GM20000 (cell line): ENCODE measurements around the gene DAP3.
"Not testable (repeated sequence)": the region's sequence is repeated elsewhere in the genome, so short reads cannot be mapped to it uniquely, and the experiment has no call there.

Experiments used
- DNase-seq: peaks from one replicate; pipeline ENCODE4 v3.0.0; 2012; ENCODE audit warnings: low spot score
- TF ChIP-seq, protein P1 (sequence below): IDR thresholded peaks from 2 replicates; pipeline ENCODE4 v1.5.1; 2012; ENCODE audit warnings: mild to moderate bottlenecking, control low read depth; ENCODE audit errors: extremely low read depth, missing control alignments

Gene DAP3

GRCh38 chr1:155759966-155760630, 71.2 kb downstream of the DAP3 start:
- TF ChIP-seq, protein P1, sequence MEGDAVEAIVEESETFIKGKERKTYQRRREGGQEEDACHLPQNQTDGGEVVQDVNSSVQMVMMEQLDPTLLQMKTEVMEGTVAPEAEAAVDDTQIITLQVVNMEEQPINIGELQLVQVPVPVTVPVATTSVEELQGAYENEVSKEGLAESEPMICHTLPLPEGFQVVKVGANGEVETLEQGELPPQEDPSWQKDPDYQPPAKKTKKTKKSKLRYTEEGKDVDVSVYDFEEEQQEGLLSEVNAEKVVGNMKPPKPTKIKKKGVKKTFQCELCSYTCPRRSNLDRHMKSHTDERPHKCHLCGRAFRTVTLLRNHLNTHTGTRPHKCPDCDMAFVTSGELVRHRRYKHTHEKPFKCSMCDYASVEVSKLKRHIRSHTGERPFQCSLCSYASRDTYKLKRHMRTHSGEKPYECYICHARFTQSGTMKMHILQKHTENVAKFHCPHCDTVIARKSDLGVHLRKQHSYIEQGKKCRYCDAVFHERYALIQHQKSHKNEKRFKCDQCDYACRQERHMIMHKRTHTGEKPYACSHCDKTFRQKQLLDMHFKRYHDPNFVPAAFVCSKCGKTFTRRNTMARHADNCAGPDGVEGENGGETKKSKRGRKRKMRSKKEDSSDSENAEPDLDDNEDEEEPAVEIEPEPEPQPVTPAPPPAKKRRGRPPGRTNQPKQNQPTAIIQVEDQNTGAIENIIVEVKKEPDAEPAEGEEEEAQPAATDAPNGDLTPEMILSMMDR, result no peak
- no peak for DNase-seq

DNA sequence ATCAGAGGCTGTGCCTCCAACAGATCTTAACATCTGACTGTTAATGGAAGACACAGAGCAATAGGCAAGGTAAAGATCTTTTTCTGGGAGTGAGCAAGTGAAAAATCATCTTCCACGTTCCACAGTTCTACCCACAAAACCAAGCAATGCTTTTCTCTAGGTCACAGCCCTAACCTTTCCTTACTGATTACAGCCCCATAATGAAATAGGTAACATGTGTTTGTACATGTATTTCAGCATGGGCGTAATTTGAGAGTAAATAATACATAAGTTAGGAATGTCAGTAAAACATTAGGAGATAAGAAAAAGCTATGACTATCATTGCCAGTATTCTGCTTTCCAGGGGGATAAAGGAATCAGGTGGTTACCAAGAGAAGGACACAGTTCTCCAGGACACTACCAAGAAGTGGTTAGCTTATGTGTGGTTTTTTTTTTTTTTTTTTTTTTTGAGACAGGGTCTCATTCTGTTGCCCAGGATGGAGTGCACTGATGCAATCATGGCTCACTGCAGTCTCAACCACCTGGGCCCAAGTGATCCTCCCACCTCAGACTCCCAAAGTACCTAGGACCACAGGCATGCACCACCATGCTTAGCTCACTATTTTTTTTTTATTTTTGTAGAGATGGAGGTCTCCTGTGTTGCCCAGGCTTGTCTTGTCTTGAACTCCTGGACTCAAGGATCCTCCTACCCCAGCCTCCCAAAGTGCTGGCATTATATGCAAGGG, 72.0 kb downstream of the DAP3 start:
- DNase-seq, result no peak
- TF ChIP-seq, protein P1, result no peak

GRCh38 chr1:155761736-155762405, 73.0 kb downstream of the DAP3 start:
- DNase-seq, result no peak
- TF ChIP-seq, protein P1, result no peak

- DNase-seq, result not testable (repeated sequence)
These were observed 74.4 kb downstream of the DAP3 start for GRCh38 chr1:155763090-155763815.

DNA sequence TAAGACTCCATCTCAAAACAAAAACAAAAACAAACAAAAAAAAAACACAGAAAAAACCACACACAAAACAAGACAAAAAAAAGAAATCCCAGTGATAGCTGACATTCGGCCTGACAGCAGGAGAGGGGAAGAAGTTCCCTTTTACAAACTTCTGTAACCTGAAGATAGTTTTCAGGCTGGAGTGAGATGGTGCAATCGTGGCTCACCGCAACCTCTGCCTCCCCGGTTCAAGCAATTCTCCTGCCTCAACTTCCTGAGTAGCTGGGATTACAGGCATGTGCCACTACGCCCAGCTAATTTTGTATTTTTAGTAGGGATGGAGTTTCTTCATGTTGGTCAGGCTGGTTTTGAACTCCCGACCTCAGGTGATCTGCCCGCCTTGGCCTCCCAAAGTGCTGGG, 75.1 kb downstream of the DAP3 start:
- DNase-seq, result not testable (repeated sequence)

GRCh38 chr1:155767399-155767989, 78.6 kb downstream of the DAP3 start:
- DNase-seq, result not testable (repeated sequence)

DNA sequence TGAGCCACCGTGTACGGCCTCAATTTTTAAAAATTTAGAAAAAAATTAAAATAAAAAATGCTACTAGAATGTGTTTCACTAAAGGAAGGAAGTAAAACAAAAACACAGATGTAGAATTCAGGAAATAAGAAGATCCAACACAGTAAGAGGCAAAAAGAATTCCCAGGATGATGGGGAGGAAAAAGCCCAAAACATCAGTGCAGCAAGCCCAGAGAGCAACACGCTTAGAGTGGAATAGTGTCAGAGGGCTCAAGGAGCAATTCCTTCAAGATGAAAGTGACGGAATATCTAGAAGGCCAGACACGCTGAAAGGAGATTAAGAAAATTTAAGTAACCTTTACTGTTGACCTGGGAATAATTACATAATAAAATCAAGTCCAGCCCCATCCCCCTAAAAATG, 80.4 kb downstream of the DAP3 start:
- DNase-seq, result no peak
- TF ChIP-seq, protein P1, result no peak

DNA sequence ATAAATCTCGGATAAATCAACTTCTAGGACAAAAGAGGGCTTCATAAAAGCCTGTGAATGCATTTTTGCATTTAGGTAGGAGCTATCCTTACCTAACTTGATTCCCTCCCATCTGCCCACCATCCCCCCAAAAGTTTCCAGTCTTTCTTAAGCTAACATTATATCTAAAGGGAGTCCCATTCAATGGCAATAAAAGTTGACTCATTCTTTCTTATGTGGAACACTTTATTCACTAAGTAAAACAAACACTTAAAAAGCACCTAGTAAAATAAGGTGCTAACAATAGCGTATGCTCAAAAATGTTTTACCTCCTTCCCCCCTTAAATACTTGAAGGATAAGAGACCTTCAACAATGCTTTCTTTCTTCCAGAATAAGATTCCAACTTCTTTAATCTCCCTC, 84.3 kb downstream of the DAP3 start:
- DNase-seq, result no peak
- TF ChIP-seq, protein P1, result no peak
